ENCODE measurements around the gene GABARAP.

The GABARAP gene

DNA sequence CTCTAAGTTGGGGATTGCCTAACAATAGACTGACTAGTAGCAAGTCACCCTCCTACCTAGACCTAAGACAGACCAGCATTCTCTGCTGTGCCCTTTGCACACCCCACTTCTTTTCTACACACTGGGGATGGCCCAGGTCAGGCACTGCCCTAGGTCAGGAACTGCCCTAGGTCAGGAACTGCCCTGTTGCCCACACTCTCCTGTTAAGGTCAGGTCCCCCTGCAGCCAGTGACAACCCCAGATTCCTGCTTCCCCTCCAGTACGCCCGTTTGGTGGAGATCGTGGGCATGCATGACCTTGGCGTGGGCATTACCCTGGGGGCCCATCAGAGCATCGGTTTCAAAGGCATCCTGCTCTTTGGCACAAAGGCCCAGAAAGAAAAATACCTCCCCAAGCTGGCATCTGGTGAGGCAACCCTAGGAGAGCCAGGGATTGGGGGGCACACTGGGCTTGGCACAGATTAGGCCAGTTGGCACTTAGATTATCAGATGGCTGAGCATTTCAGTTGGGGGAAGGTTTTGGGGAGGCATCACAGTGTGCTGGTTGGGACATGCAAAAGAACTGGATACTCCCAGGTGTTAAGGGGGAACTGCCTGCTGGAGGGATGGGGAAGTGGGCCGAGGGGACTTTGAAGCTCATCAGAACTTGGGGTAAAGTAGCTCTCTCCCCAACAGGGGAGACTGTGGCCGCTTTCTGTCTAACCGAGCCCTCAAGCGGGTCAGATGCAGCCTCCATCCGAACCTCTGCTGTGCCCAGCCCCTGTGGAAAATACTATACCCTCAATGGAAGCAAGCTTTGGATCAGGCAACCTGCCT, 20.8 kb downstream of the GABARAP start:
- DNase-seq, result no peak

DNA sequence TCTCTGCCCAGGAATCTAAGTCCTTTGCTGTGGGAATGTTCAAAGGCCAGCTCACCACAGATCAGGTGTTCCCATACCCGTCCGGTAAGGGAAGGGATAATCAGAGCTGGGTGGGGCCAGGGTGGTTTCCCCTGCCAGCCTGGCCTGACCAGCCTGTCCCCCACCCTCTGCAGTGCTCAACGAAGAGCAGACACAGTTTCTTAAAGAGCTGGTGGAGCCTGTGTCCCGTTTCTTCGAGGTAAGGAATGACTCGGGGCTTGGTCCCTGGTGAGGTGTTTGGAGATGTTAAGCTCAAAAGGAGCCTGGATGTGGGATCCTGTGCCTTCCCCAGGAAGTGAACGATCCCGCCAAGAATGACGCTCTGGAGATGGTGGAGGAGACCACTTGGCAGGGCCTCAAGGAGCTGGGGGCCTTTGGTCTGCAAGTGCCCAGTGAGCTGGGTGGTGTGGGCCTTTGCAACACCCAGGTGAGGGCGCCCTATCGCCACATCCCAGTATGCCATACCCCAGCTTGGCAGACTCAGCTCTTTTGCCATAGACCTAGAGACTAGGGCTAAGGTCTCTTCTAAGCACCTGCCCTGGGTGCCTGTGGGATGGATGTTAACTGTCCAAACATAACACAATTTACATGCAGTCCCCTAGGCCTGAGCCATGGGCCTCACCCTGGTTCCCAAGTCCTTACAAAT, 21.5 kb downstream of the GABARAP start:
- peak; percentile 67 for DNase-seq

DNA sequence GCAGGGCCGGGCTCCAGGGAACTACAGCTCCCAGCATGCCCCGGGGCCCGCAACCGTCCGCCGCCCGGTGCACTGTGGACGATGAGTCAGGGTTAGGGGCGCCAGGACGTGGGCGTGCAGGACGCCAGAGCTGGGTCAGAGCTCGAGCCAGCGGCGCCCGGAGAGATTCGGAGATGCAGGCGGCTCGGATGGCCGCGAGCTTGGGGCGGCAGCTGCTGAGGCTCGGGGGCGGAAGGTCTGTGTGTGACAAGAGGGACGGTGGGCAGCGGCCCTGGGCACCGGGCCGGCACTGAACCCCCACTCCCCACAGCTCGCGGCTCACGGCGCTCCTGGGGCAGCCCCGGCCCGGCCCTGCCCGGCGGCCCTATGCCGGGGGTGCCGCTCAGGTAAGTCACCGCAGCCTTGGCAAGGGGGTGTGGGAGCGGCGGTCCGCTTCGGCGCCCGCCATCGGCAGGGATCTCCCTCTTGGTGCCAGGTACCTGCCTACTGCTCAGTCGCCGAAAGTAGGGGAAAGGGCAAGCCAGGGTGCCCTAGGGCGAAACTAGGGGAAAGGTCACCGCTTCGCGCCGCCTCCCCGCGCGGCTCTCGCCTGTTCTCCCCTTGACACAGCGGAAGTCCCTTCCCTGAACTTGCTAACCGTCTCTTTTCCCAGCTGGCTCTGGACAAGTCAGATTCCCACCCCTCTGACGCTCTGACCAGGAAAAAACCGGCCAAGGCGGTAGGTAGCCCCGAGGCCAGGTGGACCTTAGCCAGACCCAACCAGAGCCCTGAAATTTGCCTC, 22.2 kb downstream of the GABARAP start, which contains the start of the genes ACADVL and DLG4:
Gene ACADVL, plus strand, starts transcription at position 127 of the 781 bp plus-strand sequence. Its CDS starts 47 bp downstream, at position 174.
Gene DLG4, minus strand, starts transcription at position 25 of the 781 bp plus-strand sequence.
- peak; percentile 76 for DNase-seq

DNA sequence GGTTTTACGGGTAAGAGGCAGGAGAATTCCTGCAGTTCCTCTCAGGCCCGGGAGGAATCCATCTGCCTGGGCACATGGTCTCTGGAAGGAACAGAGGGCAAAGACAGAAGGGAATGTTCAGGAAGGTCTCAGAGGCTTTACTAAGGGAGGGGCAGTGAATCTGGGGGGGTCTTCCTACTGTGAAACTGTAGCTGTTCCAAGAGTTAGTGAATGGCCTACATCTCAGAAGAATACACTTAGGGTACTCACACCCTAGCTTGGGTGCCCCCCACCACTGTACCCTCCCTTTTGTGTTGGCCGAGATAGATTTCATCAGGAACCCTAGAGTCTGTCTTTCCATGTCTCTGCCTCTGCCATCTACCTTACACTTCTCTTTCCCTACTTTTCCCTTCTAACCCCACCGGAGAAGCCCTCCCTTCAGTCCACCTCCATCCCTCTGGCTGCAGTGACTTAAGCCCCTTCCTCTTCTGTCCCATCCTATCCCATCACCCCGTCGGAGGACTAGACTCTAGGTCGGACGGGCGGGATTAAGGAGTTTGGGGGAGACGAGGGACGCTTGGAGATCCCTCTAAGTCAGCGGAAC, 22.9 kb downstream of the GABARAP start:
- no peak for DNase-seq

DNA sequence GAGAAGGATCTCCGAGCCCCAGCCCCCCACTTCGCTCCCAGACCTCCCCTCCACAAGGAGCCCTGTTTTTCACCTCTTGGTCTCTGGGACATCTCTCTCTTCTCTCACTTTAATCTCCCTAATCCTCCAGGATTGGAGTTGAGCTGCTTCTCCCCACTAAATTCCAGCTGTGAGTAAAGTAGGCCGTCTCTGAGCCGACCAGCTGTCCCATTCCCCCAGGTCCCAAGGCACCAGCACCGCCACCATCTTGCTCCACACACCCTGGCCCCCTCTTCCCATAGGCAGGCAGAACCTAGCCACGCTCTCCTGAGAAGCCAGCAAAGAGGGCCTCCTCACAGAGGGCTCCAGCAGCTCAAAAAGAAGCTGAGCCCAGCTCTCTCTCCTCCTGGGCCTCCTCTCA, 23.5 kb downstream of the GABARAP start:
- no peak for DNase-seq

DNA sequence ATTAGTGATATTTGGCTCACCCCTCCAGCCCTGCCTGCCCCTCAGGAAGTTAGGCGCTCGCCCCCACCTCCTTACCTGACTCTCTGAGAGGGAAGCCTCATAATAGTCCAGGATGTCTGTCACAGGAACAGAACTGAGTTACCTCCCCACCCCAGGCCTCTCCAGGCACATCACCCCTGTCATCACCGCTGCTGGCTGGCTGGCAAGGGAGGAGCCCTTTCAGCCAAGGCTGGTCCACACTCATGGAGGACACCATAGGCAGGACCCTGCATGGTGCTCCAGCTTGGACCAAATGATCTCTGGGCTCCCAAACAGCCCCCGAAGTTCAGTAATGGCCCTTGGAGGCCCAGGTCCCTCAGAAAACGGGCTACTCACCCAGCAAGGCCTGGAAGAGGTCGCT, 24.1 kb downstream of the GABARAP start:
- no peak for DNase-seq

DNA sequence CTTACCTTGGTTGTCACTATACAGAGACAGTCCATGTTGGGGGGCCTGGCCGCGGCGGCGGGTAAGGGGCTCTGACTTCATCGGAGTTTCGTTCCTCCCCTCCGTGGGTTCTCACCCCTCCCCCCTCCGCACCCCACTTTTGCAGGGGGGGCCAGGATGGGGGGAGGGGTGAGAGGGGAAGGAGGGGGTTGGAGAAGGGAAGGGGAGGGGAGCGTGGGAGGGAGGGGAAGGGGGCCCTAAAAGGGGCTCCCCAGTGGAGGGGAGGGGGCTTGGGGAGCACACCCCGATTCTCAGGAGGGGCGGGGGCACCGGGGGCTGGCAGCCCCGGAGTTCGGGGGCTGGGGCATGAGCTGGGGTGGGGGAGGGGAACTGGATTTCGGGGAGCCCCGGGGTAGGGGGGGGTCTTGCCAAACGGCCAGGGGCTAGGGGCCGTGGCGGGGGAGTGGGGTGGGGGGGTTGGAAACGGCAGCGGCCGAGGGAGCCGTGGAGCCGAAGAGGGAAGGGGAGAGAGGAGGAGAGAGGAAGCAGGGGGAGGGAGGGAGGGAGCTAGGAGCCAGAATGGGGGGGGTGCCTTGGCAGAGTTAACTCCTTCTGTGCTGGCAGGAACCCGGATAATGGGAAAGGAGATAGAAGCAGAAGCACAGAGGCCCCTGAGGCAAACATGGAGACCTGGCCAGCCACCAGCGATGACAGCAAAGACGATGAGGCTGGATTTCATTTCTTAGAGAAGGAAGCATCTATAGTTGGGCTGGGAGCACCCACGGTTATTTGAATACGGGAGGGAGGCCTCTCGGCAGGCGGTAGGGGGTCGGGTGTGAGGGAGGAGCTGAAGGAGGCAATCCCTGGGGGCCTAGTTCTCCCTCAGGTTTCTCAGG, 24.9 kb downstream of the GABARAP start:
- DNase-seq, result peak; percentile 13

DNA sequence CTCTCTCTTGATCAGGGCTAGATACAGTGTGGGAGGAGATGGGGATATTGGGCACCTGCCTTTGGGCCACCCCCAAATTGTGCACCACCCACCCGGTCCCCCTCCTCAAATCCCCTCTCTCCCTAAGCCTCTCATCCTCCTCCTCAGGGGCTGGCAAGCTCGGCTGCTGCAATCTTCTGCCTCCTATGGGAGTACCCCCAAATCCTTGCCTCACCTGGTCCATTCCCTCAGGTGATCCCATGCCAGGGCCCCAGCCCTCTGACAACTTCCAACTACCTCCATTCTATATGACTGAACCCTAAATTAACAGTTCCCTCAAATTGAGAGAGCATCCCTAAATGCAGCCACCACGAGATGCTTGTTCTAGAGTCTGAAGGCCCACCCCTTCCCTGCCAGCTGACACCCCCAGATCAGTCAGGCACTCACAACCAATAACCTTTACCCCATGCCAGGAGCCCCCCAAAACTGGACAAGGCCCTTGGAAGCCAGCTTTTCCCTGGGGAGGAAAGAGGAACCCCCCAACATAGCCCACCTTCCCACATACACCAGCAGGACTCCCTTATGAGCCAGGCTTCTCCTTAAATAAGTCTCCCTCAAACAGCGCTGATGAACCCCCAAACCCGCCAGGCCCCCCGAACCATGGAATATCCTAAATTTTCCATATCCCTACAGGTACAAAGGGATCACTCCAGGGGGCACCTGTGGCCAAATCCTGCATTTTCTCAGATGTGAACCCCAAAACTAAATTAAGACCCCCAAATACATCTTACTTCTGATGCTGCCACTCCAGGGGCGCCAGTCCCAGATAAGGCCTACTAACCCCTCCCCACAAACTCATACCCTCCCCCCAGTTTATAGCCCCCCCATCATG, 25.8 kb downstream of the GABARAP start:
- no peak for DNase-seq

DNA sequence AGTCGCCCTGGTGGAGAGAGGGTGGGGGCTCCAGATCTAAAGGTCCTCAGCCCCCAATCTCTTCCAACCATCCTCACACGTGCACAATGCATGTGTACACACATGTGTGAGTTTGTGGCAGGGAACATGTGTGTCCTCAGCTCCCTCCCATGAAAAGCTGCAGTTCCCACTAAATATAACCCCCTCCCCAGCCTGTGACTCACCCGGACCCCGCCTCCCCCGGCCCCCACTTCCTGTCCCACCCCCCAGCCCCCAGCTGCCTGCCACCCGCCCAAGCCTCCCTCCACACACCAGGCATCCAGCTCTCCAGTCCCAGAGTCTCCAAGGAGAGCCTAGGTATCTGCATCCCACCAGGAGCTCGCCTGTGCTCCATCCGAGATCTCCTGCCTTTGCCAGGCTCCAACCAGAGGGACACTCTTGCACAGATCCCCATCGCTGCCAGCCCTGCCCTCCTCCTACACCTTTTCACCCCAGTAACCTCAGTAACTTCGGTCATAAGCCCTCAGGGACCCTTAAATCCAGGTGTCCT, 26.5 kb downstream of the GABARAP start:
- DNase-seq, result no peak

DNA sequence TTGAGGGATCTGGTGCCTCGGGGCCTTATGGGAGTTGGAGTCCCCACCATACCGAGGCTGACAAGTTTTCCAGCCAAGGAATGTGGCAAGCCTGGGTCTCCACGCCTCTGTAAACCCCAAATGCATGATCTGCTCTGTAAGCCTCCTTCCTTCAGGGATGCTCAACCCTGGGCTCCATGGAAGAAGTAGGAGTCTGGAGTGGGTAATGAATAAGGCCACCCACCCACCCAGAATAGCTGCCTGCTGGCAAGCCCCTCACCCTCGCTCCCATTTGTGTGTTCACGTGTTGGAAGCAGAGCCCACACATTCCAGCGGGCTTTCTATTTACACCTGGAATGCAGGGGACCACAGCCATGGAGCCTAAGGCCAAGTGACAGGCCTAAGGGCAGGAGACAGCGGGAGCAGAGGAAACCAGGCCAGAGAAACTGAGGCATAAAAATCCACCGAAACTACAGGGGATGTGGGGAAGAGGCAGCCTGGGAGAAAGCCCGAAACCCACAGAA, 27.1 kb downstream of the GABARAP start:
- DNase-seq, result no peak

DNA sequence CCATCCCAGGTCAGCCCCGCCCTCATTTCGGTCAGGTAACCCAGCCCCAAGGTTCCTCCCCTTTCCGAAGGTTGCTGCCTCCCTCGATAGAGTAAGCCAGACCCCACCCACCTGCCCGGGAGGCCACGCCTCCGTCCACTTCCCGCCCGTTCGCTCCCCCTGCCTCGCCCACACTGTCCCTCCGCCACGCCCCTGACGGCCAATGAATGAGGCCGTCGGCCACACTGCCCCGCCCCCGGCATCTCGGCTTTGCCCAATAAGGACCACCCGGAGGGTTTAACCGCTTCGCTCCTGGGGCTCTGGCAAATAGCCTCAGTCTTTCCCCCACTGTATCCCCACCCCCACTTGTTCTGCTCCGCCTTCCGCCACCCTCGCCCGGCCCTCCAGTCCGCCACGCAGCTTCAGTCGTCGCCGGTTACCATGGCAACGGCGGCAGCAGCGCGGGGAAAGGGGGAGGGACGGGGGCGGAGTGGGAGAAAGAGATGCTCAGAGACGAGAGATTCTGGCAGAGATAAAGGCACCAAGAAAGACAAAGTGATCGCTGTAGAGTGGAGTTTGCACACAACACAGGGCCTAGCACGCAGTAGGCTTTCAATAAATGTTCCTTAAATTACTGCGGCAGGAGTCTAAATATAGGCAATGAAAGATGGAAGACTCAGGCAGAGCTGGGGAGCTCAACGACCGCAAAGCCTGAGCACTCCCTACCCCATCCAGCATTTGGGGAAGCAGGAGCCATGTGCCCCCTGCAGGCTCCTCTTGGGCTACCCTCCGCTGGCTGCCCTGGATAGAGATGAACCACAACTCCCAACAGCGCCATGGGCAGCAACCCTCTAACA, 27.7 kb downstream of the GABARAP start:
- DNase-seq, result peak; percentile 99

DNA sequence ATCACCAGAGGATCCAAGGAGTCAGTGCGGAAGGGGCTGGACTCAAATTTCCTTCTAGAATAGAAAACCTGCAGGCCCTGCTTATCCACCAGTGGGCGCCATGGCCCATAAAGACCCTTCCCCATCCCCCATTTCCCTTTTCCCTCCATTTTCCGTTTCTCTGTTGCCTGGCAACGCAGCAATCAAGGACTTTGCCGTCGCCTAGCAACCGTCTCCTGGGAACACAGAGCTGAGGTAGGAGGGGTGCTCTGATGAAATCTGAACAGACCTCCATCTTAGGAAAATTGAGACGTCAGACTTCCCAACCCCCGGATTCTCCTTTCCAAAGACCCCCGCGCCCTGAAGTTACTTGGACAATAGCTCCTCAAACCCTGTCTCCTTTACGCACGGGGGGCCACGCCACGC, 28.4 kb downstream of the GABARAP start:
- peak; percentile 89 for DNase-seq

DNA sequence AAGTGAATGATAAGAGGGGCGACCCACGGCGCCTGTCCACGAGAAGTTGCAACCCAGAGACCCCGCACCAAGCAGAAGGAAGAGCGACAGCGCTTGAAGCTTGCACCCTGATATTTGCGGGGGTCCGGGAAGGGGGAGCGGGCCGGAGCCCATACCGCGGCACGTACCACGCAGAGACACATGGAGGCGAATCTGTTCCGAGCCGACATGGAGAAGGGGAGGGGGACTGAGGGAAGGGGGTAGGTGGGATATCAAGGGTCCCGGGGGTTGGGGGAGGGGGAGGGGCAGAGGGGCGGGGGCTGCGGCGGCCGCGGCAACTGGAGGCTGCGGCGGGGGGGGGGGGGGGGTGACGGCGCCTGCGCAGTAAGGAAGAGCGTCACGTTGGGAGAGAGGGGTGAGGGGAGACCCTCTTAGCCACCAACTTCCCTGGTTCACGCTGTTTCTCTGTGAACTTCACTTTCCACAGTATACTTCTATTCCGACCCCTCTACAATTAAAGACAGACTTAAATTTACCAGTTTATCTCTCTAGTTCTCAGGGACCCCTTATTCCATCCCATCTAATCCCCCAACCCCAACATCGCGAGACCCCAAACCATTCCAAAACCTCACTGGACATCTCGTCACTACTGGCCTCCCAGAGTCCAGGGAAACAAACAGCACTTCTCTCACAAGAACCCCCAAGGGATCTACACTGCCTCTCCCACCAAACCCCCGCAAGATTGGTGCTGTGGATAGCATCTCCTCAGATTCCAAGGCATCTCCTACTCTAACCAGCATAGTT, 30.6 kb downstream of the GABARAP start:
- no peak for DNase-seq

DNA sequence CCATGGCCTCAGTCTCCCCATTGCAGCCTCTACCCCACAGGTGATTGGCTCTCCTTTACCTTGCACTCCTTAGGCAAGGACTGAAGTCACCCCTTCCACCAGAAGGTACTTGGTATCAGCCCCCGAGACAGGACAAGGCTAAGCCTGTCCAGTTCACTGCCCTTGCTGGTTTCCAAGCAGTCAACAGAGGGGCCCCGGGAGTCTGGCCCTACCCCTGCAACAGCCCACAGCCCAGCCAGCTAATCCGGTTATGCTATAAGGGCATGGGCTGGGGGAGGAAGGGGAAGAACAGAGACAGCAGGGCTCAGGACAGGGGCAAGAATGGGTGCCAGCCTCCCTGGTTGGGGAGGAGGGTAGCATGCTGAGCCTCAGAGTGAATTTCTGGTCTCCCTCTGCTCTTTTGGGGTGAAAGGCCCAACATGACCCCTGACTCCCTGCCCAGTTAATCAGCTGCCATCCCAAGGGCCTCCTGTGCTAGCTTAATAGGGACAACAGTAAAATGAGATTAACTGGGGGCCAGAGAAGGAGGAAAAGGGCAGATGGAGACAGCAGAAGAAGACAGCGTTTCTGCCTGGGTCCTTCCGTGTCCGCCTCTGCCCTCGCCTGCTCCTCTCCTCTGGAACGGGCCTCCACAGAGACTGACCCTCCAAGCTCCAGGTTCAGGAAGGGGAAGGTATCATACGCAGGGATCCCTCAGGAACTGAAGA, 33.3 kb downstream of the GABARAP start:
- no peak for DNase-seq

DNA sequence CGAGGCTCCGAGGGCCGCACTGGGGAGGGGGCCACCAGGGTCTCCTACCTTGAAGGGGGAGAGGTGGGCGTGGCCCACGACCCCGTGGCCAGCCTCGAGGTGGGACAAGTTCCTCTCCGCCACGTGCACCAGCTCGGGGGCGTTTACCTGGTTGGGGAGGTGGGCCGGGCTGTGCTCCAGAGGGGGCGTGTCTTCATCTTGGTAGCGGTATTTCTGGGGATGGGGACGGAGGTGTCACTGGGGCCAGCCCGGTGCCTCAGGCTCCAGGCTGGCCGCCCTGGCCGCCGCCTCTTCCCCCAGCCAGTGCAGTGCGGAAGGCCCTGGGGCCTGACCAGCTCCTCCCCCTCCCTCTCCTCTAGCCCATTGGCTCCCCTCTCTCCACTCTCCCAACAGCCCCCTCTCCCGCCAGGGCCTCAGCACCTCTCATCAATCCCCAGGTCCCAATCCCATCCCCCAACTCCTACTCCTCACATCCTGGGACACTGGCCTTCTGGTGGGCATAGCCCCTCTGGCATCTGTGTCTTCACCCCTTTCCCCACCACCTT, 34.1 kb downstream of the GABARAP start:
- no peak for DNase-seq

DNA sequence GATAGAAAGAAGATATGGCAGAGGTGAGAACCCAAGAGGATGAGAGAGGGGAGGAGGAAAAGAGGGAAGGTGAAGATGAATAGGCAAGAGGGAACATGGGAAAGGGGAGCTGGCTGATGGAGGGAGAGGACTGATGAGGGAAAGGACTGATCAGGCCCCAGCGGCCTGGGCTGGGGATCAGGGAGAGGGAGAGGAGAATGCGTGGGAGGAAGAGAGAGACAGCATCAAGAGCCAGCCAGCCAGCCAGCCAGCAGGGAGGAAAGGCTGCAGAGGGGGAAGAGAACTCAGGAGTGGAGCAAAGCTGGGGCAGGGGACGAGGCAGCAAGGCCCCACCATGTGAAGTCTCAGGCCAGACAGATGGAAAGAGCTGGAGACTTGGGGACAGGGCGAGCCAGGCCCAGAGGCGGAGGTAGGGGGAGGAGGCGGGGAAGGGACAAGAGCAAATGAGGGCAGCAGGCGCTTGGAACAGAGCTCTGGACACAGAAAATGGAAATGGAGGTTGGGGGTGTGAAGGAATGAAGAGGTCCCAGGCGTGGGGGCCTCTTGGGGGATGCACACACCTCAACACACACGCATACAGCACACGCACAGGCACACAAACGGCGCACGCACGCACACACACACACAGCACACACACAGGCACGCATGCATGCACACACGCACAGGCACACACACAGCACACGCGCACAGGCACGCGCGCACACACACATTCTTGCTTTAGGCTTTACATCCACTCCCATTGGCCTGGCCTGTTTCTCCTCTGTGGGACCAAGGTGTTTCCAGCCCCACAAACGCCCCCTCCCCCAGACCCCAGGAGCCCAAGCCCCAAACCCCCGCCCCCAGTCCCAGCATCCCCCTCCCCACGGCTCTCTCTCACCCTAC, 34.9 kb downstream of the GABARAP start:
- no peak for DNase-seq

DNA sequence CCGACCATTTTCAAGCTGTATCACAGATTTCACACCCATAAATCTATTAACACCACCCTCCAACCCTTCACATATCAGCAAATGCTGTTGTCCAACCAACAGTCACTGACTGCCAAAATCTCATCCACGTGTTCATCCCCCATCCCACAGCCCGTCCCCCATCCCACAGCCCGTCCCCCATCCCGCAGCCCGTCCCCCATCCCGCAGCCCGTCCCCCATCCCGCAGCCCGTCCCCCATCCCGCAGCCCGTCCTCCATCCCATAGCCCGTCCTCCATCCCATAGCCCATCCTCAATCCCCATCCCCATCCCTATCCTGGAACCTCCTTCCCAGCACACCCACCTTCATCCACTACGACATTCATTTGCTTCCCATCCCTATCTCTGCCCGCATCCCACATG, 36.7 kb downstream of the GABARAP start:
- DNase-seq, result no peak
